SK-N-SH (cell line): ENCODE measurements around the gene GPRIN3.

Experiments used
- CTCF ChIP-seq: fragments of 200-600 bp; sonication (generic); IDR thresholded peaks from 2 replicates; pipeline ENCODE4 v1.6.1; 2017; ENCODE audit warnings: antibody characterized with exemption, mild to moderate bottlenecking, moderate library complexity
- FOXM1 ChIP-seq: IDR thresholded peaks from 2 replicates; pipeline ENCODE4 v1.4.0; 2012; ENCODE audit warnings: low read depth, mild to moderate bottlenecking
- GABPA ChIP-seq: IDR thresholded peaks from 2 replicates; pipeline ENCODE4 v1.4.0; 2012; ENCODE audit warnings: low read depth, mild to moderate bottlenecking
- GATA2 ChIP-seq: sonication (generic); formaldehyde crosslinking; IDR thresholded peaks from 2 replicates; pipeline ENCODE4 v1.5.0; 2020; ENCODE audit warnings: mild to moderate bottlenecking, missing genetic modification reagents

DNA sequence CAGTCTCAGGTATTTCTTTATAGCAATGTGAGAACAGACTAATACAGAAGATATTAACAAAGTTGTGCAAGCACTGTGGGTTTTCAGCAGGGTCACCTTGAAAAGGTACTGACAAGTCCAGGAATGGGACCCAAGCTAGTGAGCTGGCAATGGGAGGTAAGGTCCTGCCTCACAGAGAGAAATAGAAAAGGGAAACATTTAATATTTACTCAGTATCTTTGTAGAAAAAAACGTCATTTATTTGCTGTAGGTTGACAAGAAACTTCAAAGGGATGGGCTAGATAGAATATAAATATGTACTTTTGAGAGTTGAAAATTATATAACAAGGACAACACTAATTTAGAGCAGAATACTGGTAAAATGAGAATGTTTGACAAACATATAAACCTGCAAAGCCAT lies 89.0 kb downstream of the GPRIN3 start:
- TF ChIP-seq GATA2 (CRISPR knock-in tag) (no peak), CTCF (no peak), GABPA (no peak), FOXM1 (no peak)
